BE2C (cell line): ENCODE results near the gene CDH4.

Experiments
- DNase-seq: peaks from one replicate; pipeline ENCODE4 v3.0.0-alpha.2; 2020
- H3K27me3 ChIP-seq: fragments of 250-450 bp; sonication (Bioruptor Pico); 2 replicates; pipeline ENCODE4 v1.5.1; 2020; ENCODE audit warnings: mild to moderate bottlenecking
- H3K36me3 ChIP-seq: fragments of 250-450 bp; sonication (Bioruptor Pico); 2 replicates; pipeline ENCODE4 v1.5.1; 2020; ENCODE audit warnings: mild to moderate bottlenecking
- H3K4me1 ChIP-seq: fragments of 250-450 bp; sonication (Bioruptor Pico); 2 replicates; pipeline ENCODE4 v1.5.1; 2020
- H3K4me3 ChIP-seq: 2 replicates; pipeline ENCODE4 v1.5.1; 2011; ENCODE audit warnings: low read depth, low read length
- H3K9me3 ChIP-seq: fragments of 250-450 bp; sonication (Bioruptor Pico); 2 replicates; pipeline ENCODE4 v1.5.1; 2020
- CTCF ChIP-seq: IDR thresholded peaks from 2 replicates; pipeline ENCODE4 v1.5.1; 2012; ENCODE audit warnings: mild to moderate bottlenecking, low read depth, low read length

Gene CDH4

GRCh38 chr20:61394088-61394799, 142.2 kb downstream of the CDH4 start:
- Histone ChIP-seq H3K36me3 (no peaks in the 10 kb centered on the region), H3K9me3 (no peaks in the 10 kb centered on the region), H3K27me3 (no peaks in the 10 kb centered on the region), H3K4me1 (no peaks in the 10 kb centered on the region), H3K4me3 (no peak overlapping the region)
- TF ChIP-seq CTCF: no peak
- DNase-seq: no peak

- TF ChIP-seq CTCF: no peak
Observed at GRCh38 chr20:61396262-61396848, 144.3 kb downstream of the CDH4 start.

GRCh38 chr20:61397146-61397545, 145.1 kb downstream of the CDH4 start:
- no peak overlapping the region for H3K4me3 ChIP-seq

More at GRCh38 chr20:61396262-61396848, 144.3 kb downstream of the CDH4 start:
- DNase-seq: no peak
- Histone ChIP-seq H3K27me3 (no peaks in the 10 kb centered on the region), H3K9me3 (peaks cover 2% of the 10 kb centered on the region; the same call in 1 of the 2 replicates), H3K36me3 (no peaks in the 10 kb centered on the region), H3K4me1 (no peaks in the 10 kb centered on the region), H3K4me3 (no peak overlapping the region)

GRCh38 chr20:61397790-61398189, 145.7 kb downstream of the CDH4 start:
- no peak for TF ChIP-seq CTCF

More at GRCh38 chr20:61397146-61397545, 145.1 kb downstream of the CDH4 start:
- no peak for TF ChIP-seq CTCF
- Histone ChIP-seq H3K36me3 (no peaks in the 10 kb centered on the region), H3K9me3 (peaks cover 2% of the 10 kb centered on the region; the same call in 1 of the 2 replicates), H3K27me3 (no peaks in the 10 kb centered on the region), H3K4me1 (no peaks in the 10 kb centered on the region)
- no peak for DNase-seq

GRCh38 chr20:61399433-61399832, 147.4 kb downstream of the CDH4 start:
- H3K27me3 ChIP-seq: no peaks in the 10 kb centered on the region
- no peak overlapping the region for H3K4me3 ChIP-seq
- H3K4me1 ChIP-seq: no peaks in the 10 kb centered on the region
- no peaks in the 10 kb centered on the region for H3K36me3 ChIP-seq
- TF ChIP-seq CTCF: no peak
- H3K9me3 ChIP-seq: peaks cover 2% of the 10 kb centered on the region; the same call in 1 of the 2 replicates
- DNase-seq: no peak

More at GRCh38 chr20:61397790-61398189, 145.7 kb downstream of the CDH4 start:
- Histone ChIP-seq H3K36me3 (no peaks in the 10 kb centered on the region), H3K9me3 (peaks cover 2% of the 10 kb centered on the region; the same call in 1 of the 2 replicates), H3K4me3 (no peak overlapping the region), H3K4me1 (no peaks in the 10 kb centered on the region), H3K27me3 (no peaks in the 10 kb centered on the region)
- no peak for DNase-seq

- Histone ChIP-seq H3K27me3 (no peaks in the 10 kb centered on the region), H3K9me3 (peaks cover 2% of the 10 kb centered on the region; the same call in 1 of the 2 replicates), H3K4me1 (no peaks in the 10 kb centered on the region), H3K4me3 (no peak overlapping the region), H3K36me3 (no peaks in the 10 kb centered on the region)
- no peak for DNase-seq
- TF ChIP-seq CTCF: no peak
Observed at GRCh38 chr20:61400499-61400898, 148.4 kb downstream of the CDH4 start.
